ENCODE data around the gene NRXN2.

NRXN2 gene

GRCh38 chr11:64621283-64622019 lies 101.5 kb downstream of the NRXN2 start:
- TF ChIP-seq ZNF169 (tag by site-specific recombination; IDR thresholded peaks at IDR 0.05) = no peak
- TF ChIP-seq ZNF792 (tag by site-specific recombination; IDR thresholded peaks at IDR 0.05) = no peak
- TF ChIP-seq ZNF16 (tag by site-specific recombination; IDR thresholded peaks at IDR 0.05; ENCODE audit: low read depth) = no peak
- no peak for TF ChIP-seq PRDM6 (tag by site-specific recombination; IDR thresholded peaks at IDR 0.05)
- no peak for TF ChIP-seq ZNF610 (tag by site-specific recombination; IDR thresholded peaks at IDR 0.05; ENCODE audit: borderline replicate concordance)
- no peak for TF ChIP-seq ZNF548 (tag by site-specific recombination; IDR thresholded peaks at IDR 0.05)
- TF ChIP-seq ZNF629 (tag by site-specific recombination; IDR thresholded peaks at IDR 0.05) = no peak
- no peak for TF ChIP-seq ZSCAN30 (tag by site-specific recombination; IDR thresholded peaks at IDR 0.05)
- H3K27ac ChIP-seq (ENCODE audit: extremely low read depth, low read depth, low read length) = no peak overlapping the region
- no peak overlapping the region for H3K4me3 ChIP-seq (ENCODE audit: low read depth, low read length)
- no peaks in the 10 kb centered on the region for H3K9me3 ChIP-seq (ENCODE audit: control insufficient read depth, insufficient read depth, low read depth, low read length)
- no peaks in the 10 kb centered on the region for H3K4me1 ChIP-seq (ENCODE audit: control insufficient read depth, insufficient read depth, low read length)
- no peaks in the 10 kb centered on the region for H3K36me3 ChIP-seq (ENCODE audit: control insufficient read depth in 2 of 2, insufficient read depth in 1 of 2, low read length in 2 of 2)
- CTCF ChIA-PET = interaction anchor here (0.6 kb wide), 1 partner anchor 24 kb away, joined by 4 read pairs; no protein-coding TSS in a partner anchor
- POLR2A ChIA-PET = no interaction called here

DNA sequence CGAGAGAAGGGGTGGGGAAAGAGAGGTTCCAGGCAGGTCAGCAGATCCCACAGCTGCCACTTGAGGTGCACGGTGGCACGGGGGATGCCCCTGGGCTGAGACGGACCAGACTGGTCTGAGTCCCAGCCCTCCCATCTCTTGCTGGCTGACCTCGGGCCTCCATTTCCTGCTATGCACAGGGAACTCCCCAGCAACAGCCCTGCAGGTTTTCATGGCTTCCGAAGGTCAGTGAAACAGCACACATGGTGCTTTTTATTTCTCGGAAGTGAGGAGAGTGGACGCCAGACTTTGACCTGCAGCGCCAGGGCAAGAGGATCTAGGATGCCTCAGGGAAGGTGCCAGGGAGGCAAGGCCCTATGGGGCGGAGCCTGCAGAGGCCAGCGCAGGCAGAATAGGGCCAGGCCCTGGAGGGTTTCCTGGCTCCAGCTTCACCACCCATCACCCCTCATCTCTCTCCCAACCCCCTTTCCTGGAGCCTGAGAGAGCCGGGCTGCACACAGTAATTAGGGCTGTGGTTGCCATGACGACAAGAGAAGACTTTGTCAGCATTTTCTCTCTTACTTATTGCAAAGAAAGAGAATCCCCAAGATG lies 102.5 kb downstream of the NRXN2 start:
- Histone ChIP-seq H3K4me1 (ENCODE audit: control insufficient read depth, insufficient read depth, low read length) (no peaks in the 10 kb centered on the region), H3K27ac (ENCODE audit: extremely low read depth, low read depth, low read length) (no peak overlapping the region), H3K36me3 (ENCODE audit: control insufficient read depth in 2 of 2, insufficient read depth in 1 of 2, low read length in 2 of 2) (no peaks in the 10 kb centered on the region), H3K4me3 (ENCODE audit: low read depth, low read length) (no peak overlapping the region), H3K9me3 (ENCODE audit: control insufficient read depth, insufficient read depth, low read depth, low read length) (no peaks in the 10 kb centered on the region)
- ChIA-PET POLR2A (no interaction called here), CTCF (interaction anchor here (0.6 to 1.2 kb wide), 2 partner anchors 25 to 171 kb away, joined by 3 to 4 read pairs; no protein-coding TSS in a partner anchor)
- TF ChIP-seq ZBTB10 (tag by site-specific recombination; IDR thresholded peaks at IDR 0.05) (no peak), ZNF561 (tag by site-specific recombination; IDR thresholded peaks at IDR 0.05; ENCODE audit: borderline replicate concordance) (no peak), ZSCAN23 (tag by site-specific recombination; IDR thresholded peaks at IDR 0.05) (no peak), ZNF501 (tag by site-specific recombination; IDR thresholded peaks at IDR 0.05) (no peak), SETDB1 (IDR thresholded peaks at IDR 0.05; ENCODE audit: insufficient read length, low read length) (no peak), ZFP37 (tag by site-specific recombination; IDR thresholded peaks at IDR 0.05) (no peak), KLF10 (tag by site-specific recombination; IDR thresholded peaks at IDR 0.05) (no peak), SP7 (tag by site-specific recombination; IDR thresholded peaks at IDR 0.05) (no peak), IKZF3 (tag by site-specific recombination; IDR thresholded peaks at IDR 0.05) (no peak), HOXC10 (CRISPR knock-in tag; IDR thresholded peaks at IDR 0.05) (no peak), GLIS1 (tag by site-specific recombination; IDR thresholded peaks at IDR 0.05) (no peak)
- TF ChIP-seq, protein P1, sequence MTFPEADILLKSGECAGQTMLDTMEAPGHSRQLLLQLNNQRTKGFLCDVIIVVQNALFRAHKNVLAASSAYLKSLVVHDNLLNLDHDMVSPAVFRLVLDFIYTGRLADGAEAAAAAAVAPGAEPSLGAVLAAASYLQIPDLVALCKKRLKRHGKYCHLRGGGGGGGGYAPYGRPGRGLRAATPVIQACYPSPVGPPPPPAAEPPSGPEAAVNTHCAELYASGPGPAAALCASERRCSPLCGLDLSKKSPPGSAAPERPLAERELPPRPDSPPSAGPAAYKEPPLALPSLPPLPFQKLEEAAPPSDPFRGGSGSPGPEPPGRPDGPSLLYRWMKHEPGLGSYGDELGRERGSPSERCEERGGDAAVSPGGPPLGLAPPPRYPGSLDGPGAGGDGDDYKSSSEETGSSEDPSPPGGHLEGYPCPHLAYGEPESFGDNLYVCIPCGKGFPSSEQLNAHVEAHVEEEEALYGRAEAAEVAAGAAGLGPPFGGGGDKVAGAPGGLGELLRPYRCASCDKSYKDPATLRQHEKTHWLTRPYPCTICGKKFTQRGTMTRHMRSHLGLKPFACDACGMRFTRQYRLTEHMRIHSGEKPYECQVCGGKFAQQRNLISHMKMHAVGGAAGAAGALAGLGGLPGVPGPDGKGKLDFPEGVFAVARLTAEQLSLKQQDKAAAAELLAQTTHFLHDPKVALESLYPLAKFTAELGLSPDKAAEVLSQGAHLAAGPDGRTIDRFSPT (tag by site-specific recombination; IDR thresholded peaks at IDR 0.05) = no peak
- TF ChIP-seq, protein P2, sequence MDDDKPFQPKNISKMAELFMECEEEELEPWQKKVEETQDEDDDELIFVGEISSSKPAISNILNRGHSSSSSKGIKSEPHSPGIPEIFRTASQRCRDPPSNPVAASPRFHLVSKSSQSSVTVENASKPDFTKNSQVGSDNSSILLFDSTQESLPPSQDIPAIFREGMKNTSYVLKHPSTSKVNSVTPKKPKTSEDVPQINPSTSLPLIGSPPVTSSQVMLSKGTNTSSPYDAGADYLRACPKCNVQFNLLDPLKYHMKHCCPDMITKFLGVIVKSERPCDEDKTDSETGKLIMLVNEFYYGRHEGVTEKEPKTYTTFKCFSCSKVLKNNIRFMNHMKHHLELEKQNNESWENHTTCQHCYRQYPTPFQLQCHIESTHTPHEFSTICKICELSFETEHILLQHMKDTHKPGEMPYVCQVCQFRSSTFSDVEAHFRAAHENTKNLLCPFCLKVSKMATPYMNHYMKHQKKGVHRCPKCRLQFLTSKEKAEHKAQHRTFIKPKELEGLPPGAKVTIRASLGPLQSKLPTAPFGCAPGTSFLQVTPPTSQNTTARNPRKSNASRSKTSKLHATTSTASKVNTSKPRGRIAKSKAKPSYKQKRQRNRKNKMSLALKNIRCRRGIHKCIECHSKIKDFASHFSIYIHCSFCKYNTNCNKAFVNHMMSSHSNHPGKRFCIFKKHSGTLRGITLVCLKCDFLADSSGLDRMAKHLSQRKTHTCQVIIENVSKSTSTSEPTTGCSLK (tag by site-specific recombination; IDR thresholded peaks at IDR 0.05) = no peak
